NT2/D1 (cell line): ENCODE data around the gene AADACL4.

Experiments
- YY1 ChIP-seq: IDR thresholded peaks from 2 replicates; pipeline ENCODE4 v1.6.1; 2011; ENCODE audit not compliant: insufficient read length, insufficient read depth
- ZNF274 ChIP-seq: IDR thresholded peaks from 2 replicates; pipeline ENCODE4 v1.6.1; 2011; ENCODE audit warnings: mild to moderate bottlenecking, low read depth, low read length

GRCh38 chr1:12615159-12615864, 28.6 kb upstream of the AADACL4 start:
- TF ChIP-seq ZNF274 (no peak), YY1 (no peak)
